Measurements from ENCODE around the gene FAM89A. TPM values are rescaled to one million over a fixed set of nuclear protein-coding genes. Genes with fewer than 3 reads are reported as not detected.

Gene FAM89A
- total RNA-seq, 2 donors from 2014 or later, result 8.4 to 24.5 TPM

- Histone ChIP-seq H3K27me3 (replicated peaks; ENCODE audit: insufficient read depth) (no peaks in the 10 kb centered on the region), H3K4me3 (peak overlapping the region; percentile 87), H3K4me1 (ENCODE audit: control insufficient read depth in 1 of 2, low read depth in 2 of 2) (peaks cover 8 to 21% of the 10 kb centered on the region in 2 donors), H3K27ac (no peak overlapping the region), H3K9me3 (no peaks in the 10 kb centered on the region), H3K36me3 (no peaks in the 10 kb centered on the region)
- ATAC-seq (ENCODE audit: insufficient number of reproducible peaks, low FRiP score, low read depth) (no peak), DNase-seq (ENCODE audit: low spot score) (no peak)
- TF ChIP-seq CTCF (IDR thresholded peaks at IDR 0.05), result no peak
Measured at GRCh38 chr1:230976825-230977747, 63.0 kb downstream of the FAM89A start.

- no peaks in the 10 kb centered on the region for H3K9me3 ChIP-seq
- ATAC-seq (ENCODE audit: insufficient number of reproducible peaks, low FRiP score, low read depth), result no peak
- peaks cover 8 to 21% of the 10 kb centered on the region in 2 donors for H3K4me1 ChIP-seq (ENCODE audit: control insufficient read depth in 1 of 2, low read depth in 2 of 2)
Measured at GRCh38 chr1:230976360-230976759, 63.7 kb downstream of the FAM89A start.

GRCh38 chr1:230975636-230976035, 64.4 kb downstream of the FAM89A start:
- DNase-seq (ENCODE audit: low spot score), result no peak
- no peak for ATAC-seq (ENCODE audit: insufficient number of reproducible peaks, low FRiP score, low read depth)
- H3K36me3 ChIP-seq, result no peaks in the 10 kb centered on the region
- no peak overlapping the region for H3K4me3 ChIP-seq
- no peak for TF ChIP-seq CTCF (IDR thresholded peaks at IDR 0.05)
- H3K27ac ChIP-seq, result no peak overlapping the region
- H3K27me3 ChIP-seq (replicated peaks; ENCODE audit: insufficient read depth), result no peaks in the 10 kb centered on the region
- no peaks in the 10 kb centered on the region for H3K9me3 ChIP-seq
- peaks cover 8 to 21% of the 10 kb centered on the region in 2 donors for H3K4me1 ChIP-seq (ENCODE audit: control insufficient read depth in 1 of 2, low read depth in 2 of 2)

More at GRCh38 chr1:230976360-230976759, 63.7 kb downstream of the FAM89A start:
- DNase-seq (ENCODE audit: low spot score), result no peak
- Histone ChIP-seq H3K27me3 (replicated peaks; ENCODE audit: insufficient read depth) (no peaks in the 10 kb centered on the region), H3K4me3 (no peak overlapping the region), H3K36me3 (no peaks in the 10 kb centered on the region), H3K27ac (no peak overlapping the region)
- TF ChIP-seq CTCF (IDR thresholded peaks at IDR 0.05), result no peak

- ATAC-seq (ENCODE audit: insufficient number of reproducible peaks, low FRiP score, low read depth), result no peak
Measured at GRCh38 chr1:230972855-230973271, 67.2 kb downstream of the FAM89A start.

More at GRCh38 chr1:230972855-230973271, 67.2 kb downstream of the FAM89A start:
- no peak for DNase-seq (ENCODE audit: low spot score)
- TF ChIP-seq CTCF (IDR thresholded peaks at IDR 0.05), result no peak
- Histone ChIP-seq H3K9me3 (no peaks in the 10 kb centered on the region), H3K4me3 (no peak overlapping the region), H3K27me3 (replicated peaks; ENCODE audit: insufficient read depth) (no peaks in the 10 kb centered on the region), H3K27ac (no peak overlapping the region), H3K4me1 (ENCODE audit: control insufficient read depth in 1 of 2, low read depth in 2 of 2) (peaks cover 4 to 8% of the 10 kb centered on the region in 2 donors), H3K36me3 (no peaks in the 10 kb centered on the region)

Data from thoracic aorta (tissue), 2 donors.